ENCODE results near the gene GAD2.

GRCh38 chr10:26212511-26212910 is 4.1 kb upstream of the GAD2 start:
- no peak for TF ChIP-seq CTCF (conservative IDR thresholded peaks at IDR 0.05; ENCODE audit: low read length)
- no peak for TF ChIP-seq EZH2phosphoT487 (IDR thresholded peaks at IDR 0.05; ENCODE audit: borderline replicate concordance, low read depth, low read length)

Measured in OCI-LY7 (cell line).